ENCODE results near the gene TSPAN31. TPM values are rescaled to one million over a fixed set of nuclear protein-coding genes. Genes with fewer than 3 reads are reported as not detected.

TSPAN31 gene
- total RNA-seq, 4 donors from 2014 or later, result 29.8 to 54.7 (median 36.8) TPM

GRCh38 chr12:57765003-57765697 is 20.3 kb downstream of the TSPAN31 start:
- peaks cover 37% of the 10 kb centered on the region for H3K27me3 ChIP-seq
- WGBS, result 0% methylated on average over 13 of the region's 60 CpGs
- TF ChIP-seq POLR2A (IDR thresholded peaks at IDR 0.05) (no peak), POLR2AphosphoS5 (IDR thresholded peaks at IDR 0.05) (no peak), EP300 (IDR thresholded peaks at IDR 0.05) (no peak), CTCF (IDR thresholded peaks at IDR 0.05) (no peak)
- H3K4me1 ChIP-seq, result peaks cover 27% of the 10 kb centered on the region
- no peaks in the 10 kb centered on the region for H3K9me3 ChIP-seq
- H3K36me3 ChIP-seq, result peaks cover 24% of the 10 kb centered on the region
- peak overlapping the region; percentile 48 for H3K4me3 ChIP-seq
- DNase-seq (ENCODE audit: low spot score in 2 of 2), result no peak
- no peak overlapping the region for H3K27ac ChIP-seq

GRCh38 chr12:57765698-57766463 is 21.0 kb downstream of the TSPAN31 start:
- peaks cover 37% of the 10 kb centered on the region for H3K27me3 ChIP-seq
- H3K4me3 ChIP-seq, result peak overlapping the region; percentile 48
- DNase-seq (ENCODE audit: low spot score in 2 of 2), result no peak
- H3K9me3 ChIP-seq, result no peaks in the 10 kb centered on the region
- peaks cover 25% of the 10 kb centered on the region for H3K36me3 ChIP-seq
- TF ChIP-seq POLR2A (IDR thresholded peaks at IDR 0.05) (no peak), POLR2AphosphoS5 (IDR thresholded peaks at IDR 0.05) (no peak), CTCF (IDR thresholded peaks at IDR 0.05) (no peak), EP300 (IDR thresholded peaks at IDR 0.05) (no peak)
- peaks cover 30% of the 10 kb centered on the region for H3K4me1 ChIP-seq
- H3K27ac ChIP-seq, result no peak overlapping the region
- 5% methylated on average over 8 of the region's 40 CpGs for WGBS

- peaks cover 25% of the 10 kb centered on the region for H3K36me3 ChIP-seq
- peaks cover 38% of the 10 kb centered on the region for H3K4me1 ChIP-seq
- no peak for TF ChIP-seq EP300 (IDR thresholded peaks at IDR 0.05)
- no peak for TF ChIP-seq POLR2AphosphoS5 (IDR thresholded peaks at IDR 0.05)
- TF ChIP-seq CTCF (IDR thresholded peaks at IDR 0.05), result no peak
- TF ChIP-seq POLR2A (IDR thresholded peaks at IDR 0.05), result no peak
- H3K9me3 ChIP-seq, result no peaks in the 10 kb centered on the region
- 11% methylated on average over 6 of the region's 38 CpGs for WGBS
- peak within 1 kb of the TSS; percentile 48 for H3K4me3 ChIP-seq
- peaks cover 37% of the 10 kb centered on the region for H3K27me3 ChIP-seq
- DNase-seq (ENCODE audit: low spot score in 2 of 2), result no peak
- H3K27ac ChIP-seq, result no peak within 1 kb of the TSS
Observed at GRCh38 chr12:57766464-57767304, 21.8 kb downstream of the TSPAN31 start, which contains the start of gene CYP27B1. TSS of gene CYP27B1 (minus strand) at chr12:57767078. CDS start at chr12:57767041, 37 bp downstream.

- Histone ChIP-seq H3K27ac (no peak overlapping the region), H3K9me3 (no peaks in the 10 kb centered on the region), H3K4me3 (no peak overlapping the region), H3K27me3 (peaks cover 37% of the 10 kb centered on the region), H3K36me3 (peaks cover 25% of the 10 kb centered on the region), H3K4me1 (peaks cover 38% of the 10 kb centered on the region)
- no peak for TF ChIP-seq POLR2A (IDR thresholded peaks at IDR 0.05)
- TF ChIP-seq CTCF (IDR thresholded peaks at IDR 0.05), result no peak
- no peak for TF ChIP-seq EP300 (IDR thresholded peaks at IDR 0.05)
- no peak for TF ChIP-seq POLR2AphosphoS5 (IDR thresholded peaks at IDR 0.05)
- DNase-seq (ENCODE audit: low spot score in 2 of 2), result no peak
Observed at GRCh38 chr12:57767305-57767698, 22.5 kb downstream of the TSPAN31 start.

Data from suprapubic skin (tissue), 4 donors.